SU-DHL-6 (cell line): Measurements from ENCODE around the gene ZCCHC7.
A peak's percentile ranks its signal among the peaks of the same experiment; 100 is the strongest.

Experiments used
- H2AFZ ChIP-seq: fragments of 200-600 bp; sonication (generic); 2 replicates; pipeline ENCODE4 v1.6.1; 2014; ENCODE audit warnings: low read depth, mild to moderate bottlenecking, moderate library complexity, mixed read lengths, antibody characterized with exemption, low read length; ENCODE audit not compliant: severe bottlenecking
- H3F3A ChIP-seq: fragments of 200-600 bp; shearing (Covaris generic); 2 replicates; pipeline ENCODE4 v1.6.0; 2016; ENCODE audit warnings: antibody characterized with exemption, mild to moderate bottlenecking; ENCODE audit not compliant: insufficient read depth
- H3K27ac ChIP-seq: fragments of 200-600 bp; sonication (generic); 2 replicates; pipeline ENCODE4 v1.5.1; 2016; ENCODE audit warnings: low read depth, mild to moderate bottlenecking, low read length, moderate library complexity, mixed read lengths
- H3K27me3 ChIP-seq: fragments of 200-600 bp; sonication (generic), shearing (Covaris generic); 2 replicates; pipeline ENCODE4 v1.6.0; 2014; ENCODE audit warnings: mild to moderate bottlenecking, low read length
- H3K36me3 ChIP-seq: fragments of 200-600 bp; sonication (generic); 2 replicates; pipeline ENCODE4 v1.6.1; 2014; ENCODE audit warnings: mild to moderate bottlenecking, low read length, mixed read lengths
- H3K4me2 ChIP-seq: fragments of 300-600, 200-600 bp; shearing (Covaris generic), sonication (generic); 2 replicates; pipeline ENCODE4 v1.6.0; 2014; ENCODE audit warnings: low read length, low read depth, mild to moderate bottlenecking; ENCODE audit not compliant: poor library complexity, severe bottlenecking
- H3K4me3 ChIP-seq: fragments of 200-600 bp; sonication (generic); 2 replicates; pipeline ENCODE4 v1.5.1; 2014; ENCODE audit warnings: antibody characterized with exemption, low read length, mild to moderate bottlenecking, mixed read lengths; ENCODE audit not compliant: insufficient read depth, poor library complexity, severe bottlenecking
- H3K79me2 ChIP-seq: fragments of 200-600 bp; sonication (generic); 2 replicates; pipeline ENCODE4 v1.6.1; 2014; ENCODE audit warnings: mild to moderate bottlenecking, low read length, moderate library complexity; ENCODE audit not compliant: insufficient read depth
- H3K9ac ChIP-seq: fragments of 200-600 bp; sonication (generic); 2 replicates; pipeline ENCODE4 v1.7.0; 2014; ENCODE audit warnings: mild to moderate bottlenecking, low read length
- H3K9me2 ChIP-seq: fragments of 200-600 bp; sonication (generic); replicated peaks from 2 replicates; pipeline ENCODE4 v1.6.1; 2014; ENCODE audit warnings: low read length; ENCODE audit not compliant: insufficient read depth
- H3K9me3 ChIP-seq: fragments of 200-600 bp; sonication (generic); 2 replicates; pipeline ENCODE4 v1.6.1; 2014; ENCODE audit warnings: low read length, mixed read lengths; ENCODE audit not compliant: insufficient read depth
- H4K20me1 ChIP-seq: fragments of 200-600 bp; sonication (generic); 2 replicates; pipeline ENCODE4 v1.6.1; 2014; ENCODE audit warnings: low read depth, mild to moderate bottlenecking, antibody characterized with exemption, low read length, moderate library complexity, mixed read lengths
- CTCF ChIP-seq: fragments of 200-600 bp; sonication (generic); IDR thresholded peaks from one replicate; pipeline ENCODE4 v1.5.1; 2017; ENCODE audit warnings: antibody characterized with exemption, mild to moderate bottlenecking, low read length, moderate library complexity; ENCODE audit not compliant: insufficient read depth, poor library complexity, severe bottlenecking
- EZH2phosphoT487 ChIP-seq: fragments of 200-600 bp; sonication (generic), shearing (Covaris generic); conservative IDR thresholded peaks from 2 replicates; pipeline ENCODE4 v1.6.1; 2018; ENCODE audit warnings: mild to moderate bottlenecking, antibody characterized with exemption, low read length, moderate library complexity, mixed read lengths

The ZCCHC7 gene

GRCh38 chr9:37220971-37221370 is 100.6 kb downstream of the ZCCHC7 start:
- H2AFZ ChIP-seq = no peak overlapping the region
- H3K27ac ChIP-seq = no peak overlapping the region
- H3K9ac ChIP-seq = no peak overlapping the region
- H3K9me2 ChIP-seq = no peaks in the 10 kb centered on the region
- no peaks in the 10 kb centered on the region for H3K9me3 ChIP-seq
- no peaks in the 10 kb centered on the region for H3K27me3 ChIP-seq
- TF ChIP-seq EZH2phosphoT487 = no peak
- no peak for TF ChIP-seq CTCF
- no peak overlapping the region for H3K4me3 ChIP-seq
- peak overlapping the region; percentile 12 for H3K4me2 ChIP-seq
- peaks cover 80% of the 10 kb centered on the region for H3F3A ChIP-seq
- peaks cover 23% of the 10 kb centered on the region; the same call in 1 of the 2 replicates for H3K36me3 ChIP-seq
- peaks cover 93% of the 10 kb centered on the region for H3K79me2 ChIP-seq
- H4K20me1 ChIP-seq = peaks cover 46% of the 10 kb centered on the region

GRCh38 chr9:37221489-37222106 is 101.2 kb downstream of the ZCCHC7 start:
- no peak for TF ChIP-seq EZH2phosphoT487
- no peak for TF ChIP-seq CTCF
- Histone ChIP-seq H4K20me1 (peaks cover 52% of the 10 kb centered on the region), H3K36me3 (peaks cover 26% of the 10 kb centered on the region; the same call in 1 of the 2 replicates), H3K9me3 (no peaks in the 10 kb centered on the region), H3K27ac (peak overlapping the region; percentile 4; the same call in 1 of the 2 replicates), H3K9me2 (no peaks in the 10 kb centered on the region), H3K4me3 (no peak overlapping the region), H2AFZ (no peak overlapping the region), H3K79me2 (peaks cover 95% of the 10 kb centered on the region), H3F3A (peaks cover 84% of the 10 kb centered on the region), H3K9ac (no peak overlapping the region), H3K4me2 (peak overlapping the region; percentile 12), H3K27me3 (no peaks in the 10 kb centered on the region)

- H3K4me3 ChIP-seq = no peak overlapping the region
- no peaks in the 10 kb centered on the region for H3K9me3 ChIP-seq
- H3K27ac ChIP-seq = peak overlapping the region; percentile 26; the same call in 1 of the 2 replicates
- no peak overlapping the region for H3K9ac ChIP-seq
- TF ChIP-seq CTCF (no peak), EZH2phosphoT487 (no peak)
- peaks cover 65% of the 10 kb centered on the region for H3F3A ChIP-seq
- no peaks in the 10 kb centered on the region for H3K27me3 ChIP-seq
- H4K20me1 ChIP-seq = peaks cover 59% of the 10 kb centered on the region
- H3K36me3 ChIP-seq = peaks cover 32% of the 10 kb centered on the region
- no peaks in the 10 kb centered on the region for H3K9me2 ChIP-seq
- H2AFZ ChIP-seq = no peak overlapping the region
- peaks cover 100% of the 10 kb centered on the region for H3K79me2 ChIP-seq
- no peak overlapping the region for H3K4me2 ChIP-seq
These were observed 109.1 kb downstream of the ZCCHC7 start for GRCh38 chr9:37229455-37229854.
